Fibroblast of lung (primary cell): ENCODE results near the gene KAZALD1.

Source experiments
- CTCF ChIP-seq, 2 donors: IDR thresholded peaks in 1 of 2; conservative IDR thresholded peaks in 1 of 2; 1 replicate in 1 of 2; 2 replicates in 1 of 2; pipeline ENCODE4 v1.5.1; 2011 to 2012; ENCODE audit warnings: low read length in 2 of 2, control low read depth in 1 of 2, inconsistent platforms in 1 of 2, low read depth in 1 of 2, mild to moderate bottlenecking in 1 of 2
- EZH2 ChIP-seq: IDR thresholded peaks from 2 replicates; pipeline ENCODE4 v1.5.1; 2012; ENCODE audit warnings: low read length, control low read depth, mild to moderate bottlenecking; ENCODE audit errors: missing control alignments

DNA sequence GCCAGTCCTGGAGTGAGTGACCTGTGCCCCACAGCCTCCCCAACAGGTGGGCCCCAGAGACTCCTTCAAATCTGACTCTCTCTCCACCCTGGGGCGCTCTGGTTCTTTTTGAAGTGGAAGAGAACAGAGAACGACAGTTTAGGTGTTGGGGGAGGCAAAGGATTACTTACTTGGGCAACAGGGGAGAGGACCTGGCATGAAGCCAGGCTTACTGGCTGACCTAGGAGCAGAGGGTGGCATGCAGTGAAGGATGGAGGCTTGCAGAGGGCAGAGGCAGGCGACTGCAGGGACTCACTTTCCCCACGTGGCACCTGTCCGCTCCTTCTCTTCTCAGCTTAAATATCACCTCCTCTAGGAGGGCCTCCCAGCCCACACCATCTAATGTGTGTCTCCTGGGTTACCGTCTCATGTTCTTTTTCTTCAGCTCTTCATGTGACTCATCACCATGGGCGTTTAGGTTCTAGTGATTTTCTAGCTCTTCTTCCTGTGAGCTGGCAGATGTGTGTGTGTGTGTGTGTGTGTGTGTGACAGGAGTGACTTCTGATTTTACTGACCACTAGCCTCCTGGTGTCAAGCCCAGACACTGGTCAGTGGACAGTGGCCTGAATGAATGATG is 46.7 kb upstream of the KAZALD1 start:
- TF ChIP-seq CTCF (conservative IDR thresholded peaks at IDR 0.05 in 1 of 2, IDR thresholded peaks at IDR 0.05 in 1 of 2; ENCODE audit: low read depth in 1 of 2, low read length in 2 of 2) (no peak), EZH2 (no peak)
